Measurements from ENCODE around the gene PIAS4. TPM values are rescaled to one million over a fixed set of nuclear protein-coding genes. Genes with fewer than 3 reads are reported as not detected.

PIAS4 gene
- total and polyA plus RNA-seq, 10 of the 15 experiments (the other 5 are each of a cell fraction or from before 2014, with no cell fraction given), result 0.13 to 25.1 (median 11.3) TPM

- TF ChIP-seq MYC (IDR thresholded peaks at IDR 0.05; ENCODE audit: insufficient read depth, insufficient read length, insufficient replicate concordance, low read length, severe bottlenecking) (peak; percentile 71), RB1 (IDR thresholded peaks at IDR 0.05; ENCODE audit: borderline replicate concordance) (no peak), E2F8 (IDR thresholded peaks at IDR 0.05; ENCODE audit: low read depth, partially characterized antibody) (no peak), E2F4 (IDR thresholded peaks at IDR 0.05; ENCODE audit: low read depth, low read length) (no peak), MEF2A (IDR thresholded peaks at IDR 0.05; ENCODE audit: insufficient read depth, low read depth, low read length) (no peak), PKNOX1 (IDR thresholded peaks at IDR 0.05) (peak; percentile 78), ESRRA (IDR thresholded peaks at IDR 0.05; ENCODE audit: low read length) (no peak), HDGF (IDR thresholded peaks at IDR 0.05) (peak; percentile 57; the same call in 1 of the 2 replicates), PAX5 (IDR thresholded peaks at IDR 0.05; ENCODE audit: borderline replicate concordance, low read depth, low read length) (peak; percentile 32; the same call in 1 of the 2 replicates), HSF1 (IDR thresholded peaks at IDR 0.05; ENCODE audit: low read depth, low read length) (no peak), TARDBP (IDR thresholded peaks at IDR 0.05; ENCODE audit: borderline replicate concordance) (no peak), ZSCAN29 (IDR thresholded peaks at IDR 0.05) (no peak), YY1 (IDR thresholded peaks at IDR 0.05; ENCODE audit: low read depth, low read length) (peak; percentile 71; the same call in 1 of the 2 replicates), PML (IDR thresholded peaks at IDR 0.05; ENCODE audit: low read length) (no peak), FOXM1 (IDR thresholded peaks at IDR 0.05; ENCODE audit: low read depth, low read length) (no peak), RELB (IDR thresholded peaks at IDR 0.05; ENCODE audit: low read depth) (no peak), NR2F1 (conservative IDR thresholded peaks at IDR 0.05) (no peak), SRF (IDR thresholded peaks at IDR 0.05; ENCODE audit: low read depth in 2 of 2, low read length in 2 of 2) (no peak; a peak in 1 of 4 replicates), KDM1A (IDR thresholded peaks at IDR 0.05; ENCODE audit: borderline replicate concordance) (no peak), FOXK2 (IDR thresholded peaks at IDR 0.05) (no peak; the same call in 1 of the 2 replicates), BMI1 (IDR thresholded peaks at IDR 0.05; ENCODE audit: borderline replicate concordance) (no peak), JUND (IDR thresholded peaks at IDR 0.05; ENCODE audit: low read depth, low read length) (no peak), TCF7 (IDR thresholded peaks at IDR 0.05; ENCODE audit: borderline replicate concordance) (no peak), RAD51 (IDR thresholded peaks at IDR 0.05) (no peak)
Observed at GRCh38 chr19:3983936-3984583, 23.5 kb upstream of the PIAS4 start (continued).
